Activated CD8-positive, alpha-beta memory T cell treated with anti-CD3 and anti-CD28 coated beads, Interleukin-2, amount 50 U/mL, for 4 hours (primary cell): ENCODE results near the gene CYP27A1.

Experiments
- DNase-seq: peaks from one replicate; pipeline ENCODE4 v3.0.0-alpha.2; 2020

CYP27A1 gene

GRCh38 chr2:218776488-218776887 lies 5.5 kb upstream of the CYP27A1 start:
- DNase-seq: no peak

GRCh38 chr2:218777276-218777990 lies 4.5 kb upstream of the CYP27A1 start:
- no peak for DNase-seq

GRCh38 chr2:218780046-218780445 lies 1.9 kb upstream of the CYP27A1 start:
- DNase-seq: no peak

- no peak for DNase-seq
These were observed 876 bp upstream of the CYP27A1 start for GRCh38 chr2:218780851-218781690.

GRCh38 chr2:218782528-218782844 lies 539 bp downstream of the CYP27A1 start:
- DNase-seq: no peak

GRCh38 chr2:218783688-218784087 lies 1.7 kb downstream of the CYP27A1 start:
- no peak for DNase-seq

- DNase-seq: no peak
These were observed 3.2 kb downstream of the CYP27A1 start for GRCh38 chr2:218785103-218785502.

- DNase-seq: no peak
These were observed 4.2 kb downstream of the CYP27A1 start for GRCh38 chr2:218786133-218786532.

- DNase-seq: no peak
These were observed 6.7 kb downstream of the CYP27A1 start for GRCh38 chr2:218788529-218789255.

- DNase-seq: no peak
These were observed 10.5 kb downstream of the CYP27A1 start for GRCh38 chr2:218792433-218792832.

GRCh38 chr2:218796691-218797090 lies 14.7 kb downstream of the CYP27A1 start:
- no peak for DNase-seq

- DNase-seq: no peak
These were observed 17.0 kb downstream of the CYP27A1 start for GRCh38 chr2:218798767-218799504.

GRCh38 chr2:218799990-218800389 lies 18.0 kb downstream of the CYP27A1 start:
- DNase-seq: no peak

GRCh38 chr2:218802386-218802994 lies 20.5 kb downstream of the CYP27A1 start:
- no peak for DNase-seq

GRCh38 chr2:218804817-218805216 lies 22.9 kb downstream of the CYP27A1 start:
- DNase-seq: no peak

GRCh38 chr2:218805627-218806026 lies 23.7 kb downstream of the CYP27A1 start:
- no peak for DNase-seq

GRCh38 chr2:218806346-218806978 lies 24.5 kb downstream of the CYP27A1 start:
- DNase-seq: no peak

GRCh38 chr2:218807626-218808025 lies 25.7 kb downstream of the CYP27A1 start:
- no peak for DNase-seq

- no peak for DNase-seq
These were observed 27.6 kb downstream of the CYP27A1 start for GRCh38 chr2:218809515-218809914.

GRCh38 chr2:218810256-218810655 lies 28.3 kb downstream of the CYP27A1 start:
- DNase-seq: no peak

- DNase-seq: no peak
These were observed 29.4 kb downstream of the CYP27A1 start for GRCh38 chr2:218811382-218811781.
